Kidney epithelial cell (primary cell): ENCODE results near the gene ST6GALNAC3. TPM values are rescaled to one million over a fixed set of nuclear protein-coding genes. Genes with fewer than 3 reads are reported as not detected.

Experiments used
- DNase-seq: peaks from one replicate; pipeline ENCODE4 v3.0.0-alpha.2; 2010; ENCODE audit warnings: low read depth
- H3K27me3 ChIP-seq: 2 replicates; pipeline ENCODE4 v1.6.0; 2011; ENCODE audit warnings: low read length; ENCODE audit not compliant: control insufficient read depth, insufficient read depth
- H3K36me3 ChIP-seq: 2 replicates; pipeline ENCODE4 v1.5.1; 2011; ENCODE audit warnings: low read length; ENCODE audit not compliant: control insufficient read depth, insufficient read depth
- H3K4me3 ChIP-seq: 2 replicates; pipeline ENCODE4 v1.5.1; 2011; ENCODE audit warnings: low read depth, mild to moderate bottlenecking, control low read depth, low read length
- CTCF ChIP-seq: IDR thresholded peaks from 2 replicates; pipeline ENCODE4 v1.5.1; 2011; ENCODE audit warnings: mild to moderate bottlenecking, moderate library complexity, low read length, control low read depth, inconsistent platforms; ENCODE audit not compliant: insufficient read depth, poor library complexity, severe bottlenecking
- total RNA-seq: library from RNA; depleted of rRNA; stranded (reverse); fragments of >200 nt; gene quantifications from 2 replicates; pipeline ENCODE4 v1.2.3, GENCODE V29; 2015

Gene ST6GALNAC3
- total RNA-seq, 1 donor from 2014 or later = 4.1 TPM

- no peak for DNase-seq
- TF ChIP-seq CTCF = no peak
Observed at GRCh38 chr1:76501586-76502219, 427.2 kb downstream of the ST6GALNAC3 start.

GRCh38 chr1:76503100-76503499, 428.6 kb downstream of the ST6GALNAC3 start:
- no peak for DNase-seq
- TF ChIP-seq CTCF = no peak
- Histone ChIP-seq H3K27me3 (no peaks in the 10 kb centered on the region), H3K4me3 (no peak overlapping the region), H3K36me3 (no peaks in the 10 kb centered on the region)

More at GRCh38 chr1:76501586-76502219, 427.2 kb downstream of the ST6GALNAC3 start:
- Histone ChIP-seq H3K27me3 (no peaks in the 10 kb centered on the region), H3K36me3 (no peaks in the 10 kb centered on the region), H3K4me3 (no peak overlapping the region)

- Histone ChIP-seq H3K36me3 (no peaks in the 10 kb centered on the region), H3K4me3 (no peak overlapping the region), H3K27me3 (no peaks in the 10 kb centered on the region)
- no peak for TF ChIP-seq CTCF
- DNase-seq = no peak
Observed at GRCh38 chr1:76503736-76504135, 429.2 kb downstream of the ST6GALNAC3 start.

GRCh38 chr1:76507376-76507775, 432.8 kb downstream of the ST6GALNAC3 start:
- no peak for TF ChIP-seq CTCF
- no peak overlapping the region for H3K4me3 ChIP-seq
- DNase-seq = no peak
- no peaks in the 10 kb centered on the region for H3K36me3 ChIP-seq
- no peaks in the 10 kb centered on the region for H3K27me3 ChIP-seq

GRCh38 chr1:76508871-76509270, 434.3 kb downstream of the ST6GALNAC3 start:
- DNase-seq = no peak
- no peak overlapping the region for H3K4me3 ChIP-seq
- no peak for TF ChIP-seq CTCF
- H3K36me3 ChIP-seq = no peaks in the 10 kb centered on the region
- no peaks in the 10 kb centered on the region for H3K27me3 ChIP-seq
